GM23338 (cell line): ENCODE data around the gene PROC.
A peak's percentile ranks its signal among the peaks of the same experiment; 100 is the strongest.

ENCODE experiments used
- CREB1 ChIP-seq: fragments of 250-450 bp; sonication (Bioruptor Pico); IDR thresholded peaks from 2 replicates; pipeline ENCODE4 v1.5.0; 2020; ENCODE audit warnings: low read depth, mild to moderate bottlenecking, moderate library complexity
- CTCF ChIP-seq, 2 experiments: fragments of 200-600 bp in 1 of 2; sonication (generic) in 1 of 2; conservative IDR thresholded peaks; 2 replicates each; pipeline versions ENCODE4 v1.5.1 to v1.6.1; 2016 to 2017; ENCODE audit warnings: antibody characterized with exemption in 2 of 2, low read depth in 2 of 2, mild to moderate bottlenecking in 2 of 2, moderate library complexity in 1 of 2
- EZH2 ChIP-seq: fragments of 200-600 bp; sonication (generic); IDR thresholded peaks from one replicate; pipeline ENCODE4 v1.8.0; 2017; ENCODE audit warnings: antibody characterized with exemption, mild to moderate bottlenecking, low read depth; ENCODE audit not compliant: unreplicated experiment
- EZH2phosphoT487 ChIP-seq: fragments of 200-600 bp; sonication (generic); IDR thresholded peaks from one replicate; pipeline ENCODE4 v1.8.1; 2018; ENCODE audit warnings: antibody characterized with exemption; ENCODE audit not compliant: unreplicated experiment
- JUNB ChIP-seq: IDR thresholded peaks from one replicate; pipeline ENCODE4 v1.6.1; 2016; ENCODE audit warnings: antibody characterized with exemption; ENCODE audit not compliant: unreplicated experiment
- POLR2AphosphoS5 ChIP-seq: IDR thresholded peaks from 2 replicates; pipeline ENCODE4 v1.6.1; 2016; ENCODE audit warnings: antibody characterized with exemption, low read depth
- REST ChIP-seq: IDR thresholded peaks from one replicate; pipeline ENCODE4 v1.6.1; 2018; ENCODE audit warnings: antibody characterized with exemption; ENCODE audit not compliant: unreplicated experiment
- ZNF462 ChIP-seq: fragments of 250-450 bp; sonication (Bioruptor Pico); IDR thresholded peaks from 2 replicates; pipeline ENCODE4 v1.5.0; 2020; ENCODE audit warnings: mild to moderate bottlenecking, moderate library complexity

GRCh38 chr2:127418300-127419111 lies at the start of gene PROC:
- TF ChIP-seq CTCF (conservative IDR thresholded peaks at IDR 0.05; ENCODE audit: low read depth in 2 of 2) (peak in 1 of 2 experiments; percentile 21; a peak in 1 of 4 replicates), JUNB (no peak), POLR2AphosphoS5 (no peak), EZH2 (no peak), EZH2phosphoT487 (no peak), CREB1 (CRISPR knock-in tag) (no peak), REST (no peak), ZNF462 (CRISPR knock-in tag) (no peak)
